GM23338 (cell line): ENCODE data around the gene FBLN1. TPM values are rescaled to one million over a fixed set of nuclear protein-coding genes. Genes with fewer than 3 reads are reported as not detected.

ENCODE experiments used
- ATAC-seq: fragments of 200-7000 bp; cut with Tn5 transposase; 3 replicates; pipeline ENCODE4 v1.9.1; 2020
- DNase-seq: peaks from one replicate; pipeline ENCODE4 v3.0.0-alpha.2; 2015; ENCODE audit warnings: low spot score
- H2AFZ ChIP-seq: fragments of 200-600 bp; sonication (generic); 2 replicates; pipeline ENCODE4 v1.8.0; 2016; ENCODE audit warnings: antibody characterized with exemption, mild to moderate bottlenecking, moderate library complexity
- H3F3A ChIP-seq: fragments of 200-600 bp; sonication (generic); replicated peaks from 2 replicates; pipeline ENCODE4 v1.8.0; 2017; ENCODE audit warnings: antibody characterized with exemption, mixed run types, low read depth
- H3K27ac ChIP-seq: fragments of 200-600 bp; sonication (generic); 2 replicates; pipeline ENCODE4 v1.6.1; 2016; ENCODE audit warnings: low read depth
- H3K27me3 ChIP-seq: fragments of 200-600 bp; sonication (generic); 2 replicates; pipeline ENCODE4 v1.8.0; 2016; ENCODE audit warnings: mild to moderate bottlenecking, mixed run types, moderate library complexity; ENCODE audit not compliant: insufficient read depth
- H3K36me3 ChIP-seq: fragments of 200-600 bp; sonication (generic); 2 replicates; pipeline ENCODE4 v1.8.0; 2016; ENCODE audit warnings: mild to moderate bottlenecking; ENCODE audit not compliant: insufficient read depth
- H3K4me1 ChIP-seq: fragments of 200-600 bp; sonication (generic); 2 replicates; pipeline ENCODE4 v1.8.0; 2016; ENCODE audit warnings: mild to moderate bottlenecking, moderate library complexity; ENCODE audit not compliant: insufficient read depth
- H3K4me2 ChIP-seq: fragments of 200-600 bp; sonication (generic); 2 replicates; pipeline ENCODE4 v1.7.1; 2017; ENCODE audit warnings: mixed run types
- H3K4me3 ChIP-seq: fragments of 200-600 bp; sonication (generic); 2 replicates; pipeline ENCODE4 v1.6.1; 2016; ENCODE audit warnings: mixed run types
- H3K79me2 ChIP-seq: fragments of 200-600 bp; sonication (generic); replicated peaks from 2 replicates; pipeline ENCODE4 v1.8.0; 2017; ENCODE audit warnings: mild to moderate bottlenecking; ENCODE audit not compliant: insufficient read depth
- H3K9me2 ChIP-seq: fragments of 200-600 bp; sonication (generic); 2 replicates; pipeline ENCODE4 v1.8.0; 2017; ENCODE audit not compliant: insufficient read depth
- H4K20me1 ChIP-seq: fragments of 200-600 bp; sonication (generic); replicated peaks from 2 replicates; pipeline ENCODE4 v1.8.0; 2017; ENCODE audit warnings: mild to moderate bottlenecking; ENCODE audit not compliant: insufficient read depth
- H3K27ac Mint-ChIP-seq: 2 replicates; pipeline ENCODE4 v1.8.0; 2020; ENCODE audit warnings: inconsistent platforms, mild to moderate bottlenecking, moderate library complexity, mixed read lengths
- H3K27me3 Mint-ChIP-seq: 3 replicates; pipeline ENCODE4 v1.8.0; 2022; ENCODE audit warnings: low read depth, mild to moderate bottlenecking, moderate library complexity, mixed read lengths, inconsistent platforms; ENCODE audit not compliant: insufficient read depth, poor library complexity
- H3K36me3 Mint-ChIP-seq: 3 replicates; pipeline ENCODE4 v1.8.0; 2021; ENCODE audit warnings: low read depth, mild to moderate bottlenecking, inconsistent platforms, moderate library complexity, mixed read lengths
- H3K4me1 Mint-ChIP-seq: 3 replicates; pipeline ENCODE4 v1.8.0; 2020; ENCODE audit warnings: mild to moderate bottlenecking, inconsistent platforms, mixed read lengths
- H3K4me3 Mint-ChIP-seq: 3 replicates; pipeline ENCODE4 v1.8.0; 2021; ENCODE audit warnings: moderate library complexity, mild to moderate bottlenecking, inconsistent platforms, mixed read lengths
- H3K9me3 Mint-ChIP-seq: 3 replicates; pipeline ENCODE4 v1.8.0; 2020; ENCODE audit warnings: moderate library complexity, mild to moderate bottlenecking, inconsistent platforms, mixed read lengths
- ETS1 ChIP-seq: IDR thresholded peaks from 2 replicates; pipeline ENCODE4 v1.6.1; 2016; ENCODE audit warnings: antibody characterized with exemption
- EZH2 ChIP-seq: fragments of 200-600 bp; sonication (generic); IDR thresholded peaks from one replicate; pipeline ENCODE4 v1.8.0; 2017; ENCODE audit warnings: antibody characterized with exemption, mild to moderate bottlenecking, low read depth; ENCODE audit not compliant: unreplicated experiment
- EZH2phosphoT487 ChIP-seq: fragments of 200-600 bp; sonication (generic); IDR thresholded peaks from one replicate; pipeline ENCODE4 v1.8.1; 2018; ENCODE audit warnings: antibody characterized with exemption; ENCODE audit not compliant: unreplicated experiment
- JUNB ChIP-seq: IDR thresholded peaks from one replicate; pipeline ENCODE4 v1.6.1; 2016; ENCODE audit warnings: antibody characterized with exemption; ENCODE audit not compliant: unreplicated experiment
- NANOG ChIP-seq: IDR thresholded peaks from 2 replicates; pipeline ENCODE4 v1.6.1; 2016; ENCODE audit warnings: antibody characterized with exemption, borderline replicate concordance
- POLR2AphosphoS5 ChIP-seq: IDR thresholded peaks from 2 replicates; pipeline ENCODE4 v1.6.1; 2016; ENCODE audit warnings: antibody characterized with exemption, low read depth
- STAT1 ChIP-seq: IDR thresholded peaks from one replicate; pipeline ENCODE4 v1.6.1; 2016; ENCODE audit warnings: antibody characterized with exemption; ENCODE audit not compliant: unreplicated experiment
- ZNF114 ChIP-seq: fragments of 250-450 bp; sonication (Bioruptor Pico); IDR thresholded peaks from 2 replicates; pipeline ENCODE4 v1.5.0; 2020; ENCODE audit warnings: mild to moderate bottlenecking, moderate library complexity
- ZNF331 ChIP-seq: fragments of 250-450 bp; sonication (Bioruptor Pico); IDR thresholded peaks from 2 replicates; pipeline ENCODE4 v1.5.0; 2020; ENCODE audit warnings: low read depth, mild to moderate bottlenecking, moderate library complexity
- polyA plus RNA-seq: library from polyadenylated mRNA; unstranded; fragments of >200 nt; fragmentation: Nextera tagmentation; extraction: Ambion mirVana; gene quantifications from 2 replicates; pipeline ENCODE4 v1.2.1, GENCODE V29; 2016
- total RNA-seq: library from RNA; depleted of rRNA; stranded (reverse); fragments of >200 nt; shearing (Covaris generic); gene quantifications from 2 replicates; pipeline ENCODE4 v1.2.3, GENCODE V29; 2014
- TF ChIP-seq, protein P1 (sequence below), 2 experiments: fragments of 200-600 bp in 1 of 2; sonication (generic) in 1 of 2; conservative IDR thresholded peaks; 2 replicates each; pipeline versions ENCODE4 v1.5.1 to v1.6.1; 2016 to 2017; ENCODE audit warnings: antibody characterized with exemption in 2 of 2, low read depth in 2 of 2, mild to moderate bottlenecking in 2 of 2, moderate library complexity in 1 of 2
- TF ChIP-seq, protein P2 (sequence below): fragments of 250-450 bp; sonication (Bioruptor Pico); IDR thresholded peaks from 2 replicates; pipeline ENCODE4 v1.5.0; 2020; ENCODE audit warnings: mild to moderate bottlenecking, moderate library complexity

Gene FBLN1
- total and polyA plus RNA-seq, 2 experiments from 2014 or later: 90.1 to 137 TPM

- no peak for TF ChIP-seq POLR2AphosphoS5
- TF ChIP-seq ZNF331: no peak
- TF ChIP-seq, protein P1, sequence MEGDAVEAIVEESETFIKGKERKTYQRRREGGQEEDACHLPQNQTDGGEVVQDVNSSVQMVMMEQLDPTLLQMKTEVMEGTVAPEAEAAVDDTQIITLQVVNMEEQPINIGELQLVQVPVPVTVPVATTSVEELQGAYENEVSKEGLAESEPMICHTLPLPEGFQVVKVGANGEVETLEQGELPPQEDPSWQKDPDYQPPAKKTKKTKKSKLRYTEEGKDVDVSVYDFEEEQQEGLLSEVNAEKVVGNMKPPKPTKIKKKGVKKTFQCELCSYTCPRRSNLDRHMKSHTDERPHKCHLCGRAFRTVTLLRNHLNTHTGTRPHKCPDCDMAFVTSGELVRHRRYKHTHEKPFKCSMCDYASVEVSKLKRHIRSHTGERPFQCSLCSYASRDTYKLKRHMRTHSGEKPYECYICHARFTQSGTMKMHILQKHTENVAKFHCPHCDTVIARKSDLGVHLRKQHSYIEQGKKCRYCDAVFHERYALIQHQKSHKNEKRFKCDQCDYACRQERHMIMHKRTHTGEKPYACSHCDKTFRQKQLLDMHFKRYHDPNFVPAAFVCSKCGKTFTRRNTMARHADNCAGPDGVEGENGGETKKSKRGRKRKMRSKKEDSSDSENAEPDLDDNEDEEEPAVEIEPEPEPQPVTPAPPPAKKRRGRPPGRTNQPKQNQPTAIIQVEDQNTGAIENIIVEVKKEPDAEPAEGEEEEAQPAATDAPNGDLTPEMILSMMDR (conservative IDR thresholded peaks at IDR 0.05; ENCODE audit: low read depth in 2 of 2): no peak
- no peak for TF ChIP-seq ZNF114 (CRISPR knock-in tag)
- TF ChIP-seq EZH2phosphoT487: no peak
- no peak for TF ChIP-seq JUNB
- TF ChIP-seq ETS1: no peak
- no peak for TF ChIP-seq EZH2
Observed at GRCh38 chr22:45617948-45618347, 115.3 kb downstream of the FBLN1 start (continued).

DNA sequence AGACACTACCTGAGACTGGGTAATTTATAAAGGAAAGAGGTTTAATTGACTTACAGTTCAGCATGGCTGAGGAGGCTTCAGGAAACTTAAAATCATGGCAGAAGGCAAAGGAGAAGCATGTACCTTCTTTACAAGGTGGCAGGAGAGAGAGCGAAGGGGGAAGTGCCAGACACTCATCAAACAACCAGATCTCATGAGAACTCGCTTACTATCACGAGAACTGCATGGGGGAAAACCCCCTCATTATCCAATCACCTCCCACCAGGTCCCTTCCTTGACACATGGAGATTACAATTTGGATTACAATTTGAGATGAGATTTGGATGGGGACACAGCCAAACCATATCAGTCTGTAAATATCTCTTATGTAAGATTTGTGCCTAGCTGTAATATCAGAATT is 118.0 kb downstream of the FBLN1 start:
- no peak overlapping the region for H3K4me3 ChIP-seq
- Mint-ChIP-seq H3K36me3 (peaks cover 3% of the 10 kb centered on the region; the same call in 1 of the 3 replicates), H3K9me3 (peaks cover 12% of the 10 kb centered on the region), H3K4me1 (peaks cover 5% of the 10 kb centered on the region), H3K27me3 (peaks cover 8% of the 10 kb centered on the region), H3K4me3 (no peak overlapping the region), H3K27ac (no peak overlapping the region)
- H3K9me2 ChIP-seq: no peaks in the 10 kb centered on the region
- no peaks in the 10 kb centered on the region for H3K79me2 ChIP-seq
- H3K36me3 ChIP-seq: 0 out of 2 replicates have a peak, but pooled peaks cover 3% of the 10 kb centered on the region
- no peaks in the 10 kb centered on the region for H3K27me3 ChIP-seq
- ATAC-seq: no peak
- H3K27ac ChIP-seq: no peak overlapping the region
- H2AFZ ChIP-seq: no peak overlapping the region
- TF ChIP-seq STAT1 (no peak), NANOG (no peak), POLR2AphosphoS5 (no peak), ZNF331 (no peak), ZNF114 (CRISPR knock-in tag) (no peak)
- TF ChIP-seq, protein P1 (conservative IDR thresholded peaks at IDR 0.05; ENCODE audit: low read depth in 2 of 2): no peak
- TF ChIP-seq, protein P2, sequence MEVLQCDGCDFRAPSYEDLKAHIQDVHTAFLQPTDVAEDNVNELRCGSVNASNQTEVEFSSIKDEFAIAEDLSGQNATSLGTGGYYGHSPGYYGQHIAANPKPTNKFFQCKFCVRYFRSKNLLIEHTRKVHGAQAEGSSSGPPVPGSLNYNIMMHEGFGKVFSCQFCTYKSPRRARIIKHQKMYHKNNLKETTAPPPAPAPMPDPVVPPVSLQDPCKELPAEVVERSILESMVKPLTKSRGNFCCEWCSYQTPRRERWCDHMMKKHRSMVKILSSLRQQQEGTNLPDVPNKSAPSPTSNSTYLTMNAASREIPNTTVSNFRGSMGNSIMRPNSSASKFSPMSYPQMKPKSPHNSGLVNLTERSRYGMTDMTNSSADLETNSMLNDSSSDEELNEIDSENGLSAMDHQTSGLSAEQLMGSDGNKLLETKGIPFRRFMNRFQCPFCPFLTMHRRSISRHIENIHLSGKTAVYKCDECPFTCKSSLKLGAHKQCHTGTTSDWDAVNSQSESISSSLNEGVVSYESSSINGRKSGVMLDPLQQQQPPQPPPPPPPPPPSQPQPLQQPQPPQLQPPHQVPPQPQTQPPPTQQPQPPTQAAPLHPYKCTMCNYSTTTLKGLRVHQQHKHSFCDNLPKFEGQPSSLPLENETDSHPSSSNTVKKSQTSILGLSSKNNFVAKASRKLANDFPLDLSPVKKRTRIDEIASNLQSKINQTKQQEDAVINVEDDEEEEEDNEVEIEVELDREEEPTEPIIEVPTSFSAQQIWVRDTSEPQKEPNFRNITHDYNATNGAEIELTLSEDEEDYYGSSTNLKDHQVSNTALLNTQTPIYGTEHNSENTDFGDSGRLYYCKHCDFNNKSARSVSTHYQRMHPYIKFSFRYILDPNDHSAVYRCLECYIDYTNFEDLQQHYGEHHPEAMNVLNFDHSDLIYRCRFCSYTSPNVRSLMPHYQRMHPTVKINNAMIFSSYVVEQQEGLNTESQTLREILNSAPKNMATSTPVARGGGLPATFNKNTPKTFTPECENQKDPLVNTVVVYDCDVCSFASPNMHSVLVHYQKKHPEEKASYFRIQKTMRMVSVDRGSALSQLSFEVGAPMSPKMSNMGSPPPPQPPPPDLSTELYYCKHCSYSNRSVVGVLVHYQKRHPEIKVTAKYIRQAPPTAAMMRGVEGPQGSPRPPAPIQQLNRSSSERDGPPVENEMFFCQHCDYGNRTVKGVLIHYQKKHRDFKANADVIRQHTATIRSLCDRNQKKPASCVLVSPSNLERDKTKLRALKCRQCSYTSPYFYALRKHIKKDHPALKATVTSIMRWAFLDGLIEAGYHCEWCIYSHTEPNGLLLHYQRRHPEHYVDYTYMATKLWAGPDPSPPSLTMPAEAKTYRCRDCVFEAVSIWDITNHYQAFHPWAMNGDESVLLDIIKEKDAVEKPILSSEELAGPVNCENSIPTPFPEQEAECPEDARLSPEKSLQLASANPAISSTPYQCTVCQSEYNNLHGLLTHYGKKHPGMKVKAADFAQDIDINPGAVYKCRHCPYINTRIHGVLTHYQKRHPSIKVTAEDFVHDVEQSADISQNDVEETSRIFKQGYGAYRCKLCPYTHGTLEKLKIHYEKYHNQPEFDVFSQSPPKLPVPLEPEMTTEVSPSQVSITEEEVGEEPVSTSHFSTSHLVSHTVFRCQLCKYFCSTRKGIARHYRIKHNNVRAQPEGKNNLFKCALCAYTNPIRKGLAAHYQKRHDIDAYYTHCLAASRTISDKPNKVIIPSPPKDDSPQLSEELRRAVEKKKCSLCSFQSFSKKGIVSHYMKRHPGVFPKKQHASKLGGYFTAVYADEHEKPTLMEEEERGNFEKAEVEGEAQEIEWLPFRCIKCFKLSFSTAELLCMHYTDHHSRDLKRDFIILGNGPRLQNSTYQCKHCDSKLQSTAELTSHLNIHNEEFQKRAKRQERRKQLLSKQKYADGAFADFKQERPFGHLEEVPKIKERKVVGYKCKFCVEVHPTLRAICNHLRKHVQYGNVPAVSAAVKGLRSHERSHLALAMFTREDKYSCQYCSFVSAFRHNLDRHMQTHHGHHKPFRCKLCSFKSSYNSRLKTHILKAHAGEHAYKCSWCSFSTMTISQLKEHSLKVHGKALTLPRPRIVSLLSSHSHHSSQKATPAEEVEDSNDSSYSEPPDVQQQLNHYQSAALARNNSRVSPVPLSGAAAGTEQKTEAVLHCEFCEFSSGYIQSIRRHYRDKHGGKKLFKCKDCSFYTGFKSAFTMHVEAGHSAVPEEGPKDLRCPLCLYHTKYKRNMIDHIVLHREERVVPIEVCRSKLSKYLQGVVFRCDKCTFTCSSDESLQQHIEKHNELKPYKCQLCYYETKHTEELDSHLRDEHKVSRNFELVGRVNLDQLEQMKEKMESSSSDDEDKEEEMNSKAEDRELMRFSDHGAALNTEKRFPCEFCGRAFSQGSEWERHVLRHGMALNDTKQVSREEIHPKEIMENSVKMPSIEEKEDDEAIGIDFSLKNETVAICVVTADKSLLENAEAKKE (CRISPR knock-in tag): no peak
- H3K4me2 ChIP-seq: no peak overlapping the region
- no peaks in the 10 kb centered on the region for H4K20me1 ChIP-seq
- H3F3A ChIP-seq: no peaks in the 10 kb centered on the region
- no peaks in the 10 kb centered on the region; the same call in 1 of the 2 replicates for H3K4me1 ChIP-seq
- DNase-seq: no peak
